C1 segment of cervical spinal cord (tissue), 14 donors: ENCODE data around the gene EMC9.

Source experiments
- DNase-seq, 14 donors: peaks; one replicate each; lab custom pipeline; 2025; lab: John Stamatoyannopoulos, UW

Gene EMC9

DNA sequence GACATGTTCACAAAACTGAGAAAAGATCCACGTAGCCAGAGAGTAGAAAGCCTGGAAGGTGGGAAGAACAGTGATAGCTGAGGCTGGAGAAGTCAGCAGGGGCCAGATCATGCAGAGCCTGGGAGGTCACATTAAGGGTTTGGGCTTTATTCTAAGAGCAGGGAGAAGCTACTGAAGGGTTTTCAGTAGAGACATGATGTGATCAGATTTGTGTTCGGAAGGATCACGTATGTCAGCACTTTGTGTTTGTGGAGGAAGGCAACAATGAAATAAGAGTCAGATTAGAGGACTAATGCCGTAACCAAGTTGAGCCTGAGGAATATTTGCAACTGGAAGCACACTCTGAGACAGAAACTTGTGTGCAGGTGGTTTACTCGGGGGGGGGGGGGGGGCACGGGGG lies 51.5 kb downstream of the EMC9 start:
- DNase-seq, result no peak
